Esophagus squamous epithelium (tissue), 5 donors: ENCODE data around the gene RNF115. TPM values are rescaled to one million over a fixed set of nuclear protein-coding genes. Genes with fewer than 3 reads are reported as not detected.
"Not testable (repeated sequence)": the region's sequence is repeated elsewhere in the genome, so short reads cannot be mapped to it uniquely, and the experiment has no call there.

Experiments
- DNase-seq: peaks from one replicate; lab custom pipeline; 2025; lab: John Stamatoyannopoulos, UW
- H3K27ac ChIP-seq, 4 donors: fragments of 200-600 bp; sonication (generic); one replicate each; pipeline ENCODE4 v1.5.1; 2016 to 2019; ENCODE audit warnings: mild to moderate bottlenecking in 1 of 4
- H3K27me3 ChIP-seq, 4 donors: fragments of 200-600 bp; sonication (generic); 1 replicate in 3 of 4; 2 replicates in 1 of 4; pipeline versions ENCODE4 v1.5.1 to v1.6.0; 2017 to 2021; ENCODE audit warnings: antibody characterized with exemption in 1 of 4
- H3K36me3 ChIP-seq, 3 donors: fragments of 200-600 bp; sonication (generic); one replicate each; pipeline ENCODE4 v1.5.1; 2016 to 2019
- H3K4me1 ChIP-seq, 3 donors: fragments of 200-600 bp; sonication (generic); one replicate each; pipeline ENCODE4 v1.5.1; 2017 to 2019
- H3K4me3 ChIP-seq, 4 donors: fragments of 200-600 bp; sonication (generic); 1 replicate in 3 of 4; 2 replicates in 1 of 4; pipeline ENCODE4 v1.5.1; 2016 to 2019; ENCODE audit warnings: mild to moderate bottlenecking in 2 of 4, moderate library complexity in 1 of 4
- H3K9me3 ChIP-seq, 3 donors: fragments of 200-600 bp; sonication (generic); one replicate each; pipeline ENCODE4 v1.5.1; 2016 to 2019
- POLR2A ChIP-seq, 4 donors: fragments of 450-650 bp; IDR thresholded peaks; one replicate each; pipeline ENCODE4 v1.6.1; 2017; ENCODE audit warnings: antibody characterized with exemption in 4 of 4, mild to moderate bottlenecking in 4 of 4, moderate library complexity in 3 of 4
- WGBS, 2 donors: methylation state at CpG; one replicate each; pipeline ENCODE4 v1.1.5; 2018; 5-methylcytosine and 5-hydroxymethylcytosine counted together
- intact Hi-C: fragments of 100-400 bp; cut with DNase I; formaldehyde crosslinking; loops from one replicate; pipeline ENCODE4 v1.15.0; 2022
- total RNA-seq, 4 donors: library from RNA; depleted of rRNA; stranded (reverse); fragments of >200 nt; gene quantifications; one replicate each; pipeline ENCODE4 v1.1.0, GENCODE V29; 2016
- TF ChIP-seq, protein P1 (sequence below), 6 experiments: fragments of 450-650 bp in 4 of 6; fragments of 200-600 bp in 2 of 6; sonication (generic) in 2 of 6; IDR thresholded peaks; one replicate each; pipeline ENCODE4 v1.5.1; 2016 to 2019; ENCODE audit warnings: antibody characterized with exemption in 6 of 6, mild to moderate bottlenecking in 4 of 6, moderate library complexity in 4 of 6
- donor health status: DM: yes; HTN: yes; CAD: no.

Gene RNF115
- total RNA-seq, 4 donors from 2014 or later = 4.3 to 17.5 (median 6.1) TPM

DNA sequence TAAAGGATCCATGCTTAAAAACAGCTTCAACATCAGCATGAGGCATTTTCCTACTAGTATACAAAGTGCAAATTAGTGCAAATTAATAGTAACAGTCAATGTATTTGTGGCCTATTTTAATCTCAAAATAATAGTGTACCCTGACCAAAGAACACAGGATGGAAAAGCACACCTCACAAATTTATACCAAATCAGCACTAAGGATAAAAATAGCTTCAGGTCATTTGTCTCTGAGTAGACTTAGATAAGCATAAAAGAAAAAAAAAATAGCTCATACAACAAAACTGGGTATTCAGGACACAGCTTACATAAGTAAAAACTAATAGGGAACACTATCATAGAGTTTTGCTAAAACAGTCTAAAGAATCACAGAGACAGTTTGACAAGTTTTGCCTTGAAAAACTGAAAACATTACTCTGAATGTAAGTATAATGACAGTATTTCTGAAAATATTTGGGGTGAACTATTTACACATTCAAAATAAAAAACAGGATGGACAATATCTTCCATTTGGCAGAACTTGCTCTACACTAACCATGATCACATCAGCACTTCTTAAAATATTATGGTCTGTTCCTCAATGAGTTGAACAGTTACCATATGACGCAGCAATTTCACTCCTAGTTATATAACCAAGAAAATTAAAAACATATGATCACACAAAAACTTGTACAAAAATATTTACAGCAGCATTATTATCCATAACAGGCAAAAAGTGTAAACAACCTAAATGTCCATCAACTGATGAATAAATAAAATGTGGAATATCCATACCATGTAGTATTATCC is 46.3 kb downstream of the RNF115 start:
- intact Hi-C loops = no loop called here
- H3K27ac ChIP-seq = no peak overlapping the region
- no peak for TF ChIP-seq POLR2A (IDR thresholded peaks at IDR 0.05)
- TF ChIP-seq, protein P1, sequence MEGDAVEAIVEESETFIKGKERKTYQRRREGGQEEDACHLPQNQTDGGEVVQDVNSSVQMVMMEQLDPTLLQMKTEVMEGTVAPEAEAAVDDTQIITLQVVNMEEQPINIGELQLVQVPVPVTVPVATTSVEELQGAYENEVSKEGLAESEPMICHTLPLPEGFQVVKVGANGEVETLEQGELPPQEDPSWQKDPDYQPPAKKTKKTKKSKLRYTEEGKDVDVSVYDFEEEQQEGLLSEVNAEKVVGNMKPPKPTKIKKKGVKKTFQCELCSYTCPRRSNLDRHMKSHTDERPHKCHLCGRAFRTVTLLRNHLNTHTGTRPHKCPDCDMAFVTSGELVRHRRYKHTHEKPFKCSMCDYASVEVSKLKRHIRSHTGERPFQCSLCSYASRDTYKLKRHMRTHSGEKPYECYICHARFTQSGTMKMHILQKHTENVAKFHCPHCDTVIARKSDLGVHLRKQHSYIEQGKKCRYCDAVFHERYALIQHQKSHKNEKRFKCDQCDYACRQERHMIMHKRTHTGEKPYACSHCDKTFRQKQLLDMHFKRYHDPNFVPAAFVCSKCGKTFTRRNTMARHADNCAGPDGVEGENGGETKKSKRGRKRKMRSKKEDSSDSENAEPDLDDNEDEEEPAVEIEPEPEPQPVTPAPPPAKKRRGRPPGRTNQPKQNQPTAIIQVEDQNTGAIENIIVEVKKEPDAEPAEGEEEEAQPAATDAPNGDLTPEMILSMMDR (IDR thresholded peaks at IDR 0.05) = no peak
- H3K36me3 ChIP-seq = peaks cover 0 to 27% (median 0%) of the 10 kb centered on the region in 3 donors
- 84 to 92% methylated on average over 1 of the region's 1 CpG for WGBS, 2 donors
- no peak for DNase-seq
- no peaks in the 10 kb centered on the region for H3K27me3 ChIP-seq
- H3K4me1 ChIP-seq = peaks cover 0 to 13% (median 0%) of the 10 kb centered on the region in 3 donors
- no peak overlapping the region for H3K4me3 ChIP-seq
- no peaks in the 10 kb centered on the region for H3K9me3 ChIP-seq

DNA sequence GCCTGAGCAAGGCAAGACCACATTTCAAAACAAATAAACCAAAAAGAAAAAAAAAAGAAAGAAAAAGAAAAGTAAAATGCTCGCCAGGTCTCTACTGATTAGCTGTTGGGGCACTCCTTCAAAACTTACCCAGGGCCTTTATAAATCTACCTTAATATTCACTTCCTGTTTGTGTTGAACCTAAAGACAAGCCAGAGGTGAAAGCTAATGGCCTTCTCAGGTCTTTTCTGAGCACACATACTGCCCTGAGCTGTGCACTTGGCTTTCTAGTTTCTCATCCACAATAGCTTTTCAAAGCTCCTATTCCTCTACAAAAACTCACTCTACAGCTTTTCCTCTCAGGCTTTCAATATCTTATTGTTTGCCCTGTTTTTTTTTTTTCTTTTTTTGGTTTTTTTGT is 50.5 kb downstream of the RNF115 start:
- no peak overlapping the region for H3K4me3 ChIP-seq
- H3K27me3 ChIP-seq = no peaks in the 10 kb centered on the region
- no peaks in the 10 kb centered on the region for H3K9me3 ChIP-seq
- DNase-seq = no peak
- H3K27ac ChIP-seq = no peak overlapping the region
- no peaks in the 10 kb centered on the region for H3K4me1 ChIP-seq
- intact Hi-C loops = no loop called here
- TF ChIP-seq POLR2A (IDR thresholded peaks at IDR 0.05) = no peak
- TF ChIP-seq, protein P1 (IDR thresholded peaks at IDR 0.05) = no peak
- peaks cover 0 to 59% (median 9%) of the 10 kb centered on the region in 3 donors for H3K36me3 ChIP-seq
- 84 to 88% methylated on average over 1 of the region's 1 CpG for WGBS, 2 donors

DNA sequence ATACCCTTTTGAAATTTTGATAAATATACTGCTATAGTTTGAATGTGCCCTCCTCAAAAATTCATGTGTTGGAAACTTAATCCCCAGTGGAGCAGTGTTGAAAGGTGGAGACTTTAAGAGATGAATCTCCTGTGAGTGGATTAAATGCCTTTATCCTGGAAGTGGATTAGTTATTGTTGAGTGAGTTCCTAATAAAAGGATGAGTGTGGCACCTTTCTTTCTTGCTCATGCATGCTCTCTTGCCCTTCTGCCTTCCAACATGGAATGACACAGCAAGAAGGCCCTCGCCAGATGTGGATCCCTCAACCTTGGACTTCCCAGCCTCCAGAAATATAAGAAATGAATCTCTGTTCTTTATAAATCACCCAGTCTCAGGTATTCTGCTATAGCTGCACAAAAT is 52.8 kb downstream of the RNF115 start:
- Histone ChIP-seq H3K27ac (no peak overlapping the region), H3K4me3 (no peak overlapping the region), H3K27me3 (no peaks in the 10 kb centered on the region), H3K4me1 (no peaks in the 10 kb centered on the region), H3K9me3 (no peaks in the 10 kb centered on the region), H3K36me3 (peaks cover 4 to 78% (median 9%) of the 10 kb centered on the region in 3 donors)
- WGBS, 2 donors = 62 to 83% methylated on average over 1 of the region's 1 CpG
- DNase-seq = no peak
- intact Hi-C loops = no loop called here
- no peak for TF ChIP-seq POLR2A (IDR thresholded peaks at IDR 0.05)
- TF ChIP-seq, protein P1 (IDR thresholded peaks at IDR 0.05) = no peak

DNA sequence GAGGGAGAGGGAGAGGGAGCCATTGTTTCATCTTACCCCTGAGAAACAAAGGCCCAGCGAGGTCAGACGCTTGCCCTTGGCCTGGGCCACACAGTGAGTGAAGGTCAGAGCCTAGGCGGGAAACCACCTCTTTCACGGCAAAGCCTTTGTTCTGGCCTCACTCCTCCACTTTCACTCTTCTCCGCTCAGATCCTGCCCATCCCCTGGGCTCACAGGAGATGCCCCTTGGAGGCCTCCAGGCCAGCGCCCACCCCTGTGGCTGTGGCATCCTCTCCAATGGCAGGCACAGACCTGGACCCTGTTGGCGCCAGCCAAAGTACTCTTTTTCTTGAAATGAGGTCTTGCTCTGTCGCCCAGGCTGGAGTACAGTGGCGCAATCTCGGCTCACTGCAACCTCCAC is 55.9 kb downstream of the RNF115 start:
- not testable (repeated sequence) for H3K27me3 ChIP-seq, DNase-seq
- 91 to 94% methylated on average over 9 to 10 of the region's 10 CpGs for WGBS, 2 donors

DNA sequence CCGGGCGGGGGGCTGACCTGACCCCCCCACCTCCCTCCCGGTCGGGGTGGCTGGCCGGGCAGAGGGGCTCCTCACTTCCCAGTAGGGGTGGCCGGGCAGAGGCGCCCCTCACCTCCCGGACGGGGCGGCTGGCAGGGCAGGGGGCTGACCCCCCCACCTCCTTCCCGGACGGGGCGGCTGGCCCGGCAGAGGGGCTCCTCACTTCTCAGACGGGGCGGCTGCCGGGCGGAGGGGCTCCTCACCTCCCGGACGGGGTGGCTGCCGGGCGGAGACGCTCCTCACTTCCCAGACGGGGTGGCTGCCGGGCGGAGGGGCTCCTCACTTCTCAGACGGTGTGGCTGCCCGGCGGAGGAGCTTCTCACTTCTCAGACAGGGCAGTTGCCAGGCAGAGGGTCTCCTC is 57.0 kb downstream of the RNF115 start:
- peaks cover 4 to 82% (median 9%) of the 10 kb centered on the region in 3 donors for H3K36me3 ChIP-seq
- H3K4me3 ChIP-seq, H3K9me3 ChIP-seq, H3K27me3 ChIP-seq, H3K4me1 ChIP-seq, H3K27ac ChIP-seq, intact Hi-C loops, DNase-seq: not testable (repeated sequence)
- no CpG with 5 or more reads among the region's 29 CpGs for whole genome bisulfite sequencing, 2 donors

More for the DNA sequence above, 55.9 kb downstream of the RNF115 start:
- H3K27ac ChIP-seq, intact Hi-C loops, H3K9me3 ChIP-seq, H3K4me3 ChIP-seq, H3K4me1 ChIP-seq: not testable (repeated sequence)
- H3K36me3 ChIP-seq = peaks cover 4 to 82% (median 9%) of the 10 kb centered on the region in 3 donors

DNA sequence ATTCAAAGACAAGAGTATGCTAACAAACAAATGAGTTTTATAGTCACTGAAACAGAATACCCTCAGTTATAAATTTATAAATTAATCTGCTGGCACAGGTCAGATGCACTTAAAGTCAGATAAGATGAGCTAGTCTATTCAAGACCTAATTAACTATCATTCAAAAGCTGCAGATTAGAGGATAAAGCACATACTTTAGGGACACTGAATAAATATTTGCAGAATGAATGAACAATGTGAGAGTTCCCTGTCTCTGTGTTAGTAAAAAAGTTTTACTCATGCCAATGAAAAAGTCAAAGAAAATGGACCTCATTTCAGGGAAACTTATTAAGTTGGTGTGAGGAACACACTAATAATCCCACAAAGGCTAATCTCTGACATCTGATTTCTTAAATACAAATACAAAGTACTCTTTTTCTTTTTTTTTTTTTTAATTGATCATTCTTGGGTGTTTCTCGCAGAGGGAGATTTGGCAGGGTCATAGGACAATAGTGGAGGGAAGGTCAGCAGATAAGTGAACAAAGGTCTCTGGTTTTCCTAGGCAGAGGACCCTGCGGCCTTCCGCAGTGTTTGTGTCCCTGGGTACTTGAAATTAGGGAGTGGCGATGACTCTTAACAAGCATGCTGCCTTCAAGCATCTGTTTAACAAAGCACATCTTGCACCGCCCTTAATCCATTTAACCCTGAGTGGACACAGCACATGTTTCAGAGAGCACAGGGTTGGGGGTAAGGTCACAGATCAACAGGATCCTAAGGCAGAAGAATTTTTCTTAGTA is 58.1 kb downstream of the RNF115 start:
- DNase-seq, H3K4me3 ChIP-seq, H3K4me1 ChIP-seq, intact Hi-C loops, H3K9me3 ChIP-seq, H3K27ac ChIP-seq, H3K27me3 ChIP-seq: not testable (repeated sequence)
- 90 to 92% methylated on average over 2 to 5 of the region's 5 CpGs for WGBS, 2 donors
- H3K36me3 ChIP-seq = peaks cover 0 to 82% (median 4%) of the 10 kb centered on the region in 3 donors

DNA sequence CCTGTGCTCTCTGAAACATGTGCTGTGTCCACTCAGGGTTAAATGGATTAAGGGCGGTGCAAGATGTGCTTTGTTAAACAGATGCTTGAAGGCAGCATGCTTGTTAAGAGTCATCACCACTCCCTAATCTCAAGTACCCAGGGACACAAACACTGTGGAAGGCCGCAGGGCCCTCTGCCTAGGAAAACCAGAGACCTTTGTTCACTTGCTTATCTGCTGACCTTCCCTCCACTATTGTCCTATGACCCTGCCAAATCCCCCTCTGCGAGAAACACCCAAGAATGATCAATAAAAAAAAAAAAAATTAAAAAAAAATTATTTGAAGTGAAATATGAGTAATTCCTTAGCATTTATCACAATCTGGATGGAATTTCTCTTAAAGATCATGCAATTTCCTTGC is 58.8 kb downstream of the RNF115 start:
- 100% methylated on average over 1 of the region's 3 CpGs for WGBS, 2 donors
- H3K4me1 ChIP-seq, H3K4me3 ChIP-seq, H3K27ac ChIP-seq, DNase-seq, H3K27me3 ChIP-seq, intact Hi-C loops, H3K9me3 ChIP-seq: not testable (repeated sequence)
- peaks cover 0 to 76% (median 4%) of the 10 kb centered on the region in 3 donors for H3K36me3 ChIP-seq

DNA sequence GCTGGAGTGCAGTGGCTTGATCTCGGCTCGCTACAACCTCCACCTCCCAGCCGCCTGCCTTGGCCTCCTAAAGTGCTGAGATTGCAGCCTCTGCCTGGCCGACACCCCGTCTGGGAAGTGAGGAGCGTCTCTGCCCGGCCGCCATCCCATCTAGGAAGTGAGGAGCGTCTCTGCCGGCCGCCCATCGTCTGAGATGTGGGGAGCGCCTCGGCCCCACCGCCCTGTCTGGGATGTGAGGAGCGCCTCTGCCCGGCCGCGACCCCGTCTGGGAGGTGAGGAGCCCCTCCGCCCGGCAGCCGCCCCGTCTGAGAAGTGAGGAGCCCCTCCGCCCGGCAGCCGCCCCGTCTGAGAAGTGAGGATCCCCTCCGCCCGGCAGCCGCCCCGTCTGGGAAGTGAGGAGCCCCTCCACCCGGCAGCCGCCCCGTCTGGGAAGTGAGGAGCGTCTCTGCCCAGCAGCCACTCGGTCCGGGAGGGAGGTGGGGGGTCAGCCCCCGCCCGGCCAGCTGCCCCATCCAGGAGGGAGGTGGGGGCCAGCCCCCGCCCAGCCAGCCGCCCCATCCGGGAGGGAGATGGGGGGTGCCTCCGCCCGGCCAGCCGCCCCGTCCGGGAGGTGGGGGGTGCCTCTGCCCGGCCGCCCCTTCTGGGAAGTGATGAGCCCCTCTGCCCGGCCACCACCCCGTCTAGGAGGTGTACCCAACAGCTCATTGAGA is 59.5 kb downstream of the RNF115 start:
- intact Hi-C loops, H3K4me1 ChIP-seq, DNase-seq, H3K4me3 ChIP-seq, H3K27me3 ChIP-seq, H3K9me3 ChIP-seq, H3K27ac ChIP-seq: not testable (repeated sequence)
- H3K36me3 ChIP-seq = peaks cover 0 to 71% (median 4%) of the 10 kb centered on the region in 3 donors
- no CpG with 5 or more reads among the region's 52 CpGs for WGBS, 2 donors

DNA sequence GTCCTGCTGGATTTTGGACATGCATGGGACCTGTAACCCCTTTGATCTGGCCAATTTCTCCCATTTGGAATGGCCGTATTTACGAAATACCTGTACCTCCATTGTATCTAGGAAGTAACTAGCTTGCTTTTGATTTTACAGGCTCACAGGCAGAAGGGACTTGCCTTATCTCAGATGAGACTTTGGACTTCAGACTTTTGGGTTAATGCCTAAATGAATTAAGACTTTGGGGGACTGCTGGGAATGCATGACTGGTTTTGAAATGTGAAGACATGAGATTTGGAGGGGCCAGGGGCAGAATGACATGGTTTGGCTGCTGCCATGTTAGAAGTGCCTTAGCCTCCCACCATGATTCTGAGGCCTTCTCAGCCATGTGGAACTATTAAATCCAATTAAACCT is 61.9 kb downstream of the RNF115 start:
- peaks cover 0 to 71% (median 3%) of the 10 kb centered on the region in 3 donors for H3K36me3 ChIP-seq
- H3K27ac ChIP-seq, H3K4me3 ChIP-seq, H3K27me3 ChIP-seq, intact Hi-C loops, H3K4me1 ChIP-seq, DNase-seq, H3K9me3 ChIP-seq: not testable (repeated sequence)
- WGBS, 2 donors = 90 to 95% methylated on average over 2 of the region's 2 CpGs
